T-helper 1 cell treated with Interleukin-12 subunit alpha and Interleukin-12 subunit beta and Interleukin-4 antibody, amounts not matched to agents 30 ng/mL and 1 ng/mL, for 36 hours (primary cell): Measurements from ENCODE around the gene ITPK1. TPM values are rescaled to one million over a fixed set of nuclear protein-coding genes. Genes with fewer than 3 reads are reported as not detected.

Experiments
- intact Hi-C: fragments of 100-400 bp; cut with micrococcal nuclease; formaldehyde crosslinking; loops from one replicate; pipeline ENCODE4 v1.15.1; 2024
- total RNA-seq: library from RNA; stranded (reverse); gene quantifications from 2 replicates; pipeline ENCODE4 v1.2.3, GENCODE V29; 2022

The ITPK1 gene
- total RNA-seq, 1 donor from 2014 or later, result 68.4 TPM

GRCh38 chr14:93046705-93047050, 69.0 kb downstream of the ITPK1 start:
- intact Hi-C loops, result no loop called here

DNA sequence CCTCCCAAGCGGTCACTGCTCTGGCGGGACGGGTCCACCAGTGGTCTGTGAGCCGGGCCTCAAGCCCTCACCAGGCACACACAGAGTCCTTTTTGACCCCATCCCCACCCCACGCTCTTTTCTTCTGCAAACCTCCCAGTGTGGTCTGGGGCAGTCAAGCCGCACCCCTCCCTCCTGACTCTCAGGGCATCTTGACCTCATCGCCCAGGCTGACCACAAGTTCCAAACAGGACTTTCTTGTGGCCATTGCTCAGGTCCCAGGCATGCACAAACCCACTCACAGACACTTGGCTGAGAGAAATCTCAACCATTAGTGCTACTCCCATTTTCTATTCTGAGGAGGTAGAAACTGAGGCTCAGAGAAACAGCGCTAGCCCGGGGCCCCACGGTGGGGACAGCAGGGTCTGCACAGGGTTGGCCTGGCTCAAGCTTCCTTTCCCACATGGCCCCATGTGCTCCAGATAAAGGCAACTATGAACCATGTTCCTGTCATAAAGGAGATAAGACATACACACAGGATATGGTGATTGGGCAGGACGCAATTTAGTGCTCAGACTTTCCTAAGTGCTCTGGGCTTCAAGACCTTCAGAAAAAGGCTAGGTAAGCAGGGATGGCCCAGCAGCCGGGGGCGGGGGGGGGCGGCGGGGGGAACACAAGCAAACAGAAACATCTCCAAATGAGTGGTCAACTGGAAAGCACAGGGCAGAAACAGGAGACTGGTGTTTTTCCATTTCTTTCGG, 69.6 kb downstream of the ITPK1 start:
- intact Hi-C loops, result no loop called here

- intact Hi-C loops, result no loop called here
These were observed 70.5 kb downstream of the ITPK1 start for GRCh38 chr14:93045211-93045674.

DNA sequence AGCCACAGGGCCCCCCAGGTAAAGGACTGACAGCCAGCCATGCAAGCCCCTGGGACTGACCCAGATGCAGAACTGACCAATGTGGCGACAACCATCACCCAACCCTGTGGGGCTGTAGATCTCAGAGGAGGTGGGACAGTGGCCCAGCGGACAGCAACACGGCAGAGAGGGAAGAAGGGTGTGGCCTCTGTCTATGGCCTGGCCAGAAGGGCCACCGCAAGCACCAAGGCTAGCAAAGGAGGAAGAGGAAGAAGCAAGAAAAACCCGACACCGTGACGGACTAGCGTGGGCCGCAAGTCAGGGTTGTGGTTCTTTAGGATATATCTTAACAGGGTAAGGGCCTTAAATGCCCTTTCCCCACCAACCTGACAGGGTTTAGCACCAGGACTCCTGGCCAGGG, 71.2 kb downstream of the ITPK1 start:
- intact Hi-C loops, result no loop called here

DNA sequence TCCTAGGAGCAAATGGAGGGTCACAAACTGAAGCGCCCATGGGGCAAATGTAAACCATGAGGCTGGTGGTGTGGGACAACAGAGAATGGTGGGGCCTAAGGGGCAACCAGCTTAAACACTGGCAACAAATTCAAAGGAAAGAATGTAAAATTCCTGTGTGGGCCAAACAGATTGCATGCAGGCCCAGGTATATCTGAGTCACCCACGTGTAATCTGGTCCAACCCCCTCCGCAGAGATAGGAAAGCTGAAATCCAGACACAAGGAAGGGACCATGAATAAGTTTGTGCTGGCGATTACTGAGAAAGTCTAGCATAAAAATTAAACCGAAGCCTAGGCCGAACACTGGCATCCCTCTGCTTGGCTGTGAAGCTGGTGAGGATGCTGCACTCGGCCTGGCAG, 71.6 kb downstream of the ITPK1 start:
- intact Hi-C loops, result no loop called here

DNA sequence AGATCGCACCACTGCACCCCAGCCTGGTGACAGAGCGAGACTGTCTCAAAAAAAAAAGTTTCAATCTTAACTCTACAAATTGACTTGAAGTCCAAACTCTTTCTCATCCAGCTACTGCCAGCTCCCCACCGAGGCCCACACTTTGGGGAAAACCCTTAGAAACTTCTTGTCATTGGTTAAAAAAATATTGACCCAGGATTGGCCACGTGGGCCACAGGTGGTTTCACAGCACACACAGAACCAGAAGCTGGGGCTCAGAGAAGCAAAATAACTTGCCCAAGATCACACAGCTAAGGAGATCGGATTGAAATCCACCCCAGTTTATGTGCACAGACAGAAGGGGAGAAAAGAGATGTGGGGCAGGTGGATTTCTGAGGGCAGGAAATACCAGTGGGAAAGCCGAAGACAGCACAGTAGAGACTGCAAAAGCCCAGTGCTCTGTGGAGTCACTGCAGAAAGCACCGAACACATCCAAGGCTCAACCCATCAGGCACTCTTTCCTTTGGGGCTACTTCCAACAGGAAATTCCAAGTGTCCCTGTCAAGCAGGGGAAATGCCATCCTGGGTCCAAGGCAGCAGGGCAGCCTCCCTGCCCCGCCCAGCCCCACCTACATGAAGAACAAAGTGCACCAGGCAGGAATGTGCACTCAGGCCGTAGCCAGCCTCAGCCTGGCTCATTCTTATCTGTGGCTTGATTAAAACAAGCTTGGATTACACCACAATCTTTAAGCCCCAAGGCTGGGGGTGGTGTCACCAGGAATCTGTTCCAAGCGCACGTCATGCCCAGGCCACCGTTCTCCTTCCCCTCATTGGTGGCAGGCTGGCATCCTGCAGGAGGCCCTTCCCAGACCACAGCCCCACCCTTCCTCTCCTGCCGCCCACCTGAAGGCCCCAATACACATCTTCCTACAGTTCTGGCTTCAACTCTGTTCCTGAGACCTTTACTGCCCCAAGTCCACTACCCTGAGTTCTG, 72.5 kb downstream of the ITPK1 start:
- intact Hi-C loops, result no loop called here

DNA sequence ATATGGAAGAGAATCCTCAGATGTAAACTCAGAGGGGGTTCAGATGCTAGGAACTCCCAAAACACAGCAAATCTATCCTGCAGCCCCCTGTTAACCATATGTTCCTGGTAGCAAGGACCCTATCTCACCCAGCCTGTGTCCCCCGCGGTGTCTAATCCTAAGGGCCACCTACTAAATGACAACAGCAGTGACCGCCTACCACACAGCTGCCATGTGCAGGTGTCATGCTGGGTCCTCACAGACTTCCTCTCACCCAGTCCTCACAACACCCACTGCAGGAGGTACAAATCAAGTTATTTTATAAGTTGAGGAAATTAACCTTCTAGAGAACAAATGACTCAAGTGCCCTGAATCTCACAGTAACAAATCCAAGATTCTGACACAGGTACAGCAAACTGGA, 73.9 kb downstream of the ITPK1 start:
- intact Hi-C loops, result no loop called here

DNA sequence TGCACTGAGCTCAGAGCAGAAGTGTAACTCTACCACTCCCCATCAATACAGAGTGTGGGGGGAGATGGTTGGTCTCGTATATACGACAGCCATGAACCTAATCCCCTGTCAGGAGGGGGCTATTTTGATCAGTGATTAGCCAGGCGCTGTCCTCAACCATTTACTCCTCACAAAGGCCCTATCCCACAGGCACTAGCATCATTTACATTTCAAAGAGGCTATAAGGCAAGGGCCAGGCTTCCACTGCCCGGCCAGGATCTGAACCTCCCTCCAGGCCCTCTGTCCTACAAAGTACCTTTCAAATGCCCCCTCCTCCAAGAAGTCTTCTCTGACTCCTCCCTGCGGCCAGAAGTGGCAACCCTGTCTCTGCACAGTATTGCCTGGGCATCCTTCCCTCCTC, 74.7 kb downstream of the ITPK1 start:
- intact Hi-C loops, result no loop called here

- intact Hi-C loops, result no loop called here
These were observed 75.3 kb downstream of the ITPK1 start for GRCh38 chr14:93040443-93040842.

- intact Hi-C loops, result no loop called here
These were observed 75.9 kb downstream of the ITPK1 start for GRCh38 chr14:93039649-93040315.

GRCh38 chr14:93037351-93037750, 78.4 kb downstream of the ITPK1 start:
- intact Hi-C loops, result no loop called here

DNA sequence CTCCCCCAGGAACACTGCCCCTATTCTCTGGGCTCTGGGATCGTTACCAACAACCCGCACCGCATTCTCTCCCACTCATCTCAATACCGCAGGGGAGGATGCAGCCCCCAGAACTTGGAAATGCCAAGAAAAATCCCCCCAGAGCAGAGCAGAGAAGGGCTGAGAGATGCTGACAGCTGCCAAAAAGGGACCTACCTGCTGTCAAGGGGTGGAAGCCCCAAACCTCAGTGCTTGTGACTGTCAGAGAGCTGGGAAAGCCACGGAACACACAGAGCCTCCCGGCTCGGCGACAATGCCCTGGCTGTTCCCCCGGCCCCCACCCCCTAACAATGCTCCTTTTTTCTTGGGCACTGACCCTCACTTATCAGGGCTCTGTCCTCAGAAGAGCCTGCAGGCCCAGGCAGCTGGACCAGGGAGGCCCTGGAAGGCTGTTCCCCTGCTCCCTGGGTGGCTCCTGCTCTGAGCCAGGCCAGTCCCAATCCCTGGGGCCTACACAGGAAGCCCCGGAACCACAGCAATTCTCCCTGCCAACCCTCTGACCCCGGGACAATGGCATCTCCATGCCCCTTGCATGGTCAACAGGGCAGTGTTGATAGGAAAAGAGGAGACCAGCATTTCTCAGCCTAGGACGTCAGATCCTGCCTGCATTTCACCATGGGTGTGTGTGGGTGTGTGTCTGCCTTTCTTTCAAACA, 78.9 kb downstream of the ITPK1 start:
- intact Hi-C loops, result no loop called here

- intact Hi-C loops, result loop anchor here (2.0 kb wide), 1 partner anchor 77 kb away; no protein-coding TSS in a partner anchor
These were observed 79.6 kb downstream of the ITPK1 start for GRCh38 chr14:93035917-93036651.

- intact Hi-C loops, result loop anchor here (2.0 kb wide), 1 partner anchor 77 kb away; no protein-coding TSS in a partner anchor
These were observed 80.2 kb downstream of the ITPK1 start for GRCh38 chr14:93035585-93035916.

GRCh38 chr14:93034671-93034994, 81.1 kb downstream of the ITPK1 start:
- intact Hi-C loops, result loop anchor here (1.0 to 2.0 kb wide), 2 partner anchors 78 to 105 kb away; no protein-coding TSS in a partner anchor

DNA sequence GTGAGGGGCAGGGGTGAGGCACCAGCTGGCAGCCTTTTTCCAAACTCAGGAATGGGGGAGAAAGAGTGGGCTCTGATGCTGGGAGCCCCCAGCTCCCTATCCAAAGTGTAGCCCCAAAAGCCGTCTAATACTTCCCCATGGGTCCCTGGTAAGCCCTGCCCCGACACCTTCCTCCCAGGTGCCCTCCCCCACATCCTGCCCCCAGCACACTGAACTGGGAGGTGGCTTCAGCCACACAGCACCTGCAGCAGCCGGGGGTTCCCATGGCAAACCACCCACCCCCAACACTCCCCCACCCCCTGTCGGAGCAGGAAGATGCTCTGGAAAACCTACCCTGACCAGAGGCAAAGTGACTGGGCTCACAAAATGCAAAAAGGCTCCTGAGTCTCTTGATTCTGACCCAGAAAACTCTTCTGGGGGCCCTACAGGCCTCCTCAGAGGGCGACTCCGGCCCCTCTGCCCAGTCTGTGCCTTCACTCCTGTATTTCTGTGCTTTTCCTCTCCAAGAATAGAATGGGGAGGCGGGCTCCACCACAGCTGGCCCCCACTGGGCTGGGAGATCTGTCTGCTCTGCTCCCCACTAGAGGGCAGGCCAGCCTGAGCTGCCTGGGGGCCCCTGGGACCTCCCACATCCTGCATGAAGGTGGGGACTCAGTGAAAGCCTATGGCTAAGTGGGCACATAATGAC, 81.6 kb downstream of the ITPK1 start:
- intact Hi-C loops, result loop anchor here (1.0 to 2.0 kb wide), 2 partner anchors 79 to 105 kb away; no protein-coding TSS in a partner anchor

GRCh38 chr14:93033084-93033982, 82.4 kb downstream of the ITPK1 start:
- intact Hi-C loops, result no loop called here

DNA sequence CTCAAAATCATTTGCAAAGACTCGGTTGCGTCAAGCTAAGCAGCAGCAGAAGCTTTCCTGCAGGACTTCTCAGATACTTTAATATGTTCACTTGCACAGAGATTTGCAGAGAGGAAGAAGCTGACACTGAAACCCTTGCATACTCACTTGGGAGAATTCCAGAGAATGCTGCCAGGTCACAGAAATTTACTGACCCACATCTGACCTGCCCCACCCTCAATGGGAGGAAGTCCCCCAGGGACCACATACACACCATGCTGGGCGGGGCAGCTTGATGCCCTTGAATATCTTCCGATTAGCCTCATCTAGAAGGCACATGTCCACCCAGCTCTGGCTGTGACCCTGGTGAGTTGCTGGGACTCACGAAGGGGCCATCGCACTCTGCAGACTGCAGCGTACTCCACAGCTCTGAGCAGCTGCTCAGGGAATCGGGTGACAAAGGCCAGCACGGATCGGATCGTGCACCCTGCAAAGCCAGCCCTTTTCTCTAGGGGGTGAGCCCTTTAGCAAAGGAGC, 83.2 kb downstream of the ITPK1 start:
- intact Hi-C loops, result no loop called here
